Activated T-cell treated with anti-CD3 and anti-CD28 coated beads for 4 hours (primary cell): Measurements from ENCODE around the gene PDCD10.

Experiments
- DNase-seq: peaks from one replicate; pipeline ENCODE4 v3.0.0-alpha.2; 2020

Gene PDCD10

GRCh38 chr3:167671878-167672427 lies 62.7 kb downstream of the PDCD10 start:
- no peak for DNase-seq

GRCh38 chr3:167669699-167670098 lies 65.0 kb downstream of the PDCD10 start:
- no peak for DNase-seq

GRCh38 chr3:167668651-167669050 lies 66.0 kb downstream of the PDCD10 start:
- DNase-seq: no peak

- DNase-seq: no peak
Measured at GRCh38 chr3:167666563-167666962, 68.1 kb downstream of the PDCD10 start.

GRCh38 chr3:167662919-167663400 lies 71.7 kb downstream of the PDCD10 start:
- no peak for DNase-seq

GRCh38 chr3:167657684-167658225 lies 76.9 kb downstream of the PDCD10 start:
- DNase-seq: no peak

GRCh38 chr3:167656821-167657220 lies 77.9 kb downstream of the PDCD10 start:
- no peak for DNase-seq

GRCh38 chr3:167653760-167654159 lies 80.9 kb downstream of the PDCD10 start, which contains the start of gene WDR49:
TSS of gene WDR49 (minus strand) at chr3:167653942. CDS start at chr3:167653425, 517 bp downstream.
- no peak for DNase-seq

GRCh38 chr3:167653155-167653554 lies 81.5 kb downstream of the PDCD10 start:
- DNase-seq: no peak

GRCh38 chr3:167651826-167652225 lies 82.9 kb downstream of the PDCD10 start:
- no peak for DNase-seq

GRCh38 chr3:167650459-167650858 lies 84.2 kb downstream of the PDCD10 start:
- no peak for DNase-seq

- DNase-seq: no peak
Measured at GRCh38 chr3:167649746-167650145, 84.9 kb downstream of the PDCD10 start.

- no peak for DNase-seq
Measured at GRCh38 chr3:167644611-167645010, 90.1 kb downstream of the PDCD10 start.
